HG03095 (cell line): ENCODE results near the gene PIGU.
A peak's percentile ranks its signal among the peaks of the same experiment; 100 is the strongest.
"Not testable (repeated sequence)": the region's sequence is repeated elsewhere in the genome, so short reads cannot be mapped to it uniquely, and the experiment has no call there.

Experiments
- ATAC-seq: cut with Tn5 transposase; IDR thresholded peaks from one replicate; pipeline ENCODE4 v1.9.1; 2021; ENCODE audit warnings: moderate library complexity; ENCODE audit not compliant: unreplicated experiment

The PIGU gene

GRCh38 chr20:34516247-34517113 is 160.4 kb downstream of the PIGU start, which contains the start of gene DYNLRB1:
Gene DYNLRB1 (plus strand): TSS chr20:34516422. CDS start chr20:34516459, 37 bp downstream.
- peak; percentile 59 for ATAC-seq

GRCh38 chr20:34515484-34516246 is 161.2 kb downstream of the PIGU start:
- peak; percentile 39 for ATAC-seq

- no peak for ATAC-seq
These were observed 161.9 kb downstream of the PIGU start for GRCh38 chr20:34514897-34515483.

- ATAC-seq: not testable (repeated sequence)
These were observed 162.9 kb downstream of the PIGU start for GRCh38 chr20:34514034-34514433.

- ATAC-seq: no peak
These were observed 163.9 kb downstream of the PIGU start for GRCh38 chr20:34512955-34513419.

- ATAC-seq: no peak
These were observed 164.5 kb downstream of the PIGU start for GRCh38 chr20:34512266-34512954.

- ATAC-seq: no peak
These were observed 165.0 kb downstream of the PIGU start for GRCh38 chr20:34511891-34512265.

- no peak for ATAC-seq
These were observed 166.3 kb downstream of the PIGU start for GRCh38 chr20:34510575-34510974.
